ENCODE data around the gene IFNA8. TPM values are rescaled to one million over a fixed set of nuclear protein-coding genes. Genes with fewer than 3 reads are reported as not detected.

The IFNA8 gene
- total RNA-seq, 2 donors from 2014 or later = not detected

GRCh38 chr9:21450733-21451394, 41.9 kb downstream of the IFNA8 start:
- Histone ChIP-seq H3K27me3 (replicated peaks; ENCODE audit: insufficient read depth) (no peaks in the 10 kb centered on the region), H3K27ac (no peak overlapping the region), H3K4me3 (no peak overlapping the region), H3K9me3 (no peaks in the 10 kb centered on the region), H3K36me3 (no peaks in the 10 kb centered on the region), H3K4me1 (replicated peaks) (no peaks in the 10 kb centered on the region)
- TF ChIP-seq, protein P1, sequence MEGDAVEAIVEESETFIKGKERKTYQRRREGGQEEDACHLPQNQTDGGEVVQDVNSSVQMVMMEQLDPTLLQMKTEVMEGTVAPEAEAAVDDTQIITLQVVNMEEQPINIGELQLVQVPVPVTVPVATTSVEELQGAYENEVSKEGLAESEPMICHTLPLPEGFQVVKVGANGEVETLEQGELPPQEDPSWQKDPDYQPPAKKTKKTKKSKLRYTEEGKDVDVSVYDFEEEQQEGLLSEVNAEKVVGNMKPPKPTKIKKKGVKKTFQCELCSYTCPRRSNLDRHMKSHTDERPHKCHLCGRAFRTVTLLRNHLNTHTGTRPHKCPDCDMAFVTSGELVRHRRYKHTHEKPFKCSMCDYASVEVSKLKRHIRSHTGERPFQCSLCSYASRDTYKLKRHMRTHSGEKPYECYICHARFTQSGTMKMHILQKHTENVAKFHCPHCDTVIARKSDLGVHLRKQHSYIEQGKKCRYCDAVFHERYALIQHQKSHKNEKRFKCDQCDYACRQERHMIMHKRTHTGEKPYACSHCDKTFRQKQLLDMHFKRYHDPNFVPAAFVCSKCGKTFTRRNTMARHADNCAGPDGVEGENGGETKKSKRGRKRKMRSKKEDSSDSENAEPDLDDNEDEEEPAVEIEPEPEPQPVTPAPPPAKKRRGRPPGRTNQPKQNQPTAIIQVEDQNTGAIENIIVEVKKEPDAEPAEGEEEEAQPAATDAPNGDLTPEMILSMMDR (IDR thresholded peaks at IDR 0.05) = no peak
- TF ChIP-seq POLR2AphosphoS5 (IDR thresholded peaks at IDR 0.05) (no peak), POLR2A (IDR thresholded peaks at IDR 0.05) (no peak)
- WGBS = 73% methylated on average over 4 of the region's 4 CpGs
- intact Hi-C loops (cut with DNase I) = no loop called here
- DNase-seq (ENCODE audit: low spot score) = no peak

- DNase-seq (ENCODE audit: low spot score) = no peak
- intact Hi-C loops (cut with DNase I) = no loop called here
- TF ChIP-seq POLR2AphosphoS5 (IDR thresholded peaks at IDR 0.05) (no peak), POLR2A (IDR thresholded peaks at IDR 0.05) (no peak)
- TF ChIP-seq, protein P1 (IDR thresholded peaks at IDR 0.05) = no peak
- H3K4me3 ChIP-seq = no peak overlapping the region
- H3K27me3 ChIP-seq (replicated peaks; ENCODE audit: insufficient read depth) = no peaks in the 10 kb centered on the region
- H3K9me3 ChIP-seq = no peaks in the 10 kb centered on the region
- WGBS = 84% methylated on average over 4 of the region's 4 CpGs
- no peaks in the 10 kb centered on the region for H3K36me3 ChIP-seq
- no peak overlapping the region for H3K27ac ChIP-seq
- no peaks in the 10 kb centered on the region for H3K4me1 ChIP-seq (replicated peaks)
These were observed 43.8 kb downstream of the IFNA8 start for GRCh38 chr9:21452681-21453080.

GRCh38 chr9:21454149-21454548, 45.2 kb downstream of the IFNA8 start:
- Histone ChIP-seq H3K36me3 (no peaks in the 10 kb centered on the region), H3K27ac (no peak overlapping the region), H3K4me3 (no peak overlapping the region), H3K9me3 (no peaks in the 10 kb centered on the region), H3K27me3 (replicated peaks; ENCODE audit: insufficient read depth) (no peaks in the 10 kb centered on the region), H3K4me1 (replicated peaks) (no peaks in the 10 kb centered on the region)
- TF ChIP-seq, protein P1 (IDR thresholded peaks at IDR 0.05) = no peak
- TF ChIP-seq POLR2A (IDR thresholded peaks at IDR 0.05) (no peak), POLR2AphosphoS5 (IDR thresholded peaks at IDR 0.05) (no peak)
- DNase-seq (ENCODE audit: low spot score) = no peak
- 86% methylated on average over 2 of the region's 2 CpGs for WGBS
- intact Hi-C loops (cut with DNase I) = no loop called here

DNA sequence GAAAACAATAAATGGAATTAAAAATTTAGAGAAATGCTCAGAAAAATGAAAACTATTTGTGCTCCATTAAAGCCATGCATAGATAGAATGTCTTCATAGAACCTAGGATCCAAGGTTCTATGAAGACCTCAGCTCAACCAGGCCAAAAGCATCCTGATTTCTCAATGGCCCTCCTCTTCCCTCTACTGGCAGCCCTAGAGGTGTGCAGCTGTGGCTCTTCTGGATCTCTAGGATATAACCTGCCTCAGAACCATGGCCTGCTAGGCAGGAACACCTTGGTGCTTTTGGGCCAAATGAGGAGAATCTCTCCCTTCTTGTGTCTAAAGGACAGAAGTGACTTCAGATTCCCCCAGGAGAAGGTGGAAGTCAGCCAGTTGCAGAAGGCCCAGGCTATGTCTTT, 46.4 kb downstream of the IFNA8 start:
- H3K36me3 ChIP-seq = no peaks in the 10 kb centered on the region
- no peaks in the 10 kb centered on the region for H3K9me3 ChIP-seq
- no peaks in the 10 kb centered on the region for H3K27me3 ChIP-seq (replicated peaks; ENCODE audit: insufficient read depth)
- no peak overlapping the region for H3K27ac ChIP-seq
- intact Hi-C loops (cut with DNase I) = no loop called here
- TF ChIP-seq POLR2A (IDR thresholded peaks at IDR 0.05) (no peak), POLR2AphosphoS5 (IDR thresholded peaks at IDR 0.05) (no peak)
- TF ChIP-seq, protein P1 (IDR thresholded peaks at IDR 0.05) = peak in 3 of 4 experiments; percentile 35 to 69 (median 54)
- peak; percentile 10 for DNase-seq (ENCODE audit: low spot score)
- no peaks in the 10 kb centered on the region for H3K4me1 ChIP-seq (replicated peaks)
- H3K4me3 ChIP-seq = no peak overlapping the region

Other genes starting within 250 kb of the IFNA8 start
- not detected for gene IFNA21, start 242.5 kb upstream of the IFNA8 start, total RNA-seq
- not detected for gene IFNA4, start 221.5 kb upstream of the IFNA8 start, total RNA-seq
- not detected for gene IFNA7, start 206.9 kb upstream of the IFNA8 start, total RNA-seq
- not detected for gene IFNA10, start 202.0 kb upstream of the IFNA8 start, total RNA-seq
- not detected for gene IFNA16, start 191.8 kb upstream of the IFNA8 start, total RNA-seq
- gene IFNA17, start 180.9 kb upstream of the IFNA8 start, total RNA-seq = not detected
- gene IFNA14, start 169.1 kb upstream of the IFNA8 start, total RNA-seq = not detected
- not detected for gene IFNA5, start 103.8 kb upstream of the IFNA8 start, total RNA-seq
- gene KLHL9, start 73.7 kb upstream of the IFNA8 start, total RNA-seq = 10 to 100 TPM; 21.4 to 31.4 TPM
- gene IFNA6, start 58.2 kb upstream of the IFNA8 start, total RNA-seq = under 1 TPM in 1 of 2 donors, not detected in 1; 0.34 TPM
- gene IFNA13, start 41.1 kb upstream of the IFNA8 start, total RNA-seq = not detected
- gene IFNA2, start 23.7 kb upstream of the IFNA8 start, total RNA-seq = not detected
- not detected for gene IFNA1, start 31.3 kb downstream of the IFNA8 start, total RNA-seq
- gene IFNE, start 73.2 kb downstream of the IFNA8 start, total RNA-seq = not detected